Psoas muscle (tissue), 8 donors: ENCODE data around the gene CDC42EP2. TPM values are rescaled to one million over a fixed set of nuclear protein-coding genes. Genes with fewer than 3 reads are reported as not detected.
A peak's percentile ranks its signal among the peaks of the same experiment; 100 is the strongest.

Experiments used
- ATAC-seq, 4 donors: fragments of 200-7000 bp; cut with Tn5 transposase; one replicate each; pipeline ENCODE4 v1.9.1; 2020; ENCODE audit warnings: moderate library complexity in 3 of 4, mild to moderate bottlenecking in 2 of 4
- DNase-seq, 2 donors: peaks; one replicate each; pipeline ENCODE4 v3.0.0-alpha.2; 2020
- H3K27ac ChIP-seq: fragments of 200-600 bp; one replicate; pipeline ENCODE4 v1.8.0; 2022
- H3K27me3 ChIP-seq, 3 donors: fragments of 200-600 bp in 1 of 3; one replicate each; pipeline versions ENCODE4 v1.6.1 to v1.8.0; 2013 to 2022; ENCODE audit warnings: low read length in 2 of 3, mild to moderate bottlenecking in 2 of 3, moderate library complexity in 1 of 3; ENCODE audit not compliant: insufficient read depth in 3 of 3
- H3K36me3 ChIP-seq, 2 donors: fragments of 200-600 bp in 1 of 2; one replicate each; pipeline versions ENCODE4 v1.6.1 to v1.8.0; 2013 to 2022; ENCODE audit warnings: low read depth in 1 of 2, mild to moderate bottlenecking in 1 of 2, moderate library complexity in 1 of 2; ENCODE audit not compliant: insufficient read depth in 1 of 2
- H3K4me1 ChIP-seq: fragments of 200-600 bp; one replicate; pipeline ENCODE4 v1.8.0; 2022
- H3K4me3 ChIP-seq: fragments of 200-600 bp; one replicate; pipeline ENCODE4 v1.8.0; 2022; ENCODE audit warnings: mild to moderate bottlenecking
- H3K9me3 ChIP-seq: fragments of 200-600 bp; one replicate; pipeline ENCODE4 v1.8.0; 2022
- CTCF ChIP-seq: fragments of 200-600 bp; IDR thresholded peaks from one replicate; pipeline ENCODE4 v1.8.0; 2022; ENCODE audit warnings: antibody characterized with exemption
- WGBS, 3 donors: extraction: QIAGEN DNeasy Blood & Tissue Kit; methylation state at CpG; one replicate each; pipeline versions ENCODE4 v1.1.6 to v1.1.7; 2013; 5-methylcytosine and 5-hydroxymethylcytosine counted together
- intact Hi-C, 2 donors: fragments of 100-400 bp; cut with DNase I; formaldehyde crosslinking; loops; one replicate each; pipeline versions ENCODE4 v1.11.0 to v1.14.2; 2022
- polyA plus RNA-seq, 3 donors: library from polyadenylated mRNA; stranded (reverse); fragments of 200-250 nt; gene quantifications; one replicate each; pipeline ENCODE4 v1.2.3, GENCODE V29; 2013
- total RNA-seq, 4 donors: library from RNA; stranded (reverse); fragmentation: NEBNext Ultra II Directional in 2 of 4; extraction: Animal tissue kit (Norgen Biotek cat#: 25700) in 2 of 4; gene quantifications; one replicate each; pipeline versions ENCODE4 v1.2.1 to v1.2.4, GENCODE V29; 2021 to 2023
- donor health status: healthy with polysubstance abuse.
- donor health status: DM: no; HTN: no; CAD: no; lungs with moderate emphysema.
- donor health status: Bipolar disorder and iron deficiency.
- donor health status: healthy.
- donor health status: DM: yes; HTN: yes; CAD: no.
- donor health status: DM: no; HTN: no; CAD: no.
- donor health status: DM: no; HTN: no; CAD: no.
- donor health status: DM: yes; HTN: yes; CAD: no.

Gene CDC42EP2
- total and polyA plus RNA-seq, 7 donors = 2.7 to 7.3 (median 5.9) TPM

GRCh38 chr11:65304110-65304509 is 10.6 kb upstream of the CDC42EP2 start:
- intact Hi-C loops = no loop called here
- peaks cover 4% of the 10 kb centered on the region for H3K4me1 ChIP-seq
- TF ChIP-seq CTCF = no peak
- H3K27me3 ChIP-seq = no peaks in the 10 kb centered on the region
- DNase-seq (no peak), ATAC-seq (no peak)
- H3K36me3 ChIP-seq = no peaks in the 10 kb centered on the region
- H3K9me3 ChIP-seq = no peaks in the 10 kb centered on the region
- 96 to 98% (median 96%) methylated on average over 4 of the region's 4 CpGs for WGBS, 3 donors
- H3K4me3 ChIP-seq = no peak overlapping the region
- H3K27ac ChIP-seq = no peak overlapping the region

GRCh38 chr11:65304613-65305012 is 10.1 kb upstream of the CDC42EP2 start:
- TF ChIP-seq CTCF = no peak
- peaks cover 4% of the 10 kb centered on the region for H3K4me1 ChIP-seq
- no peak overlapping the region for H3K27ac ChIP-seq
- no peaks in the 10 kb centered on the region for H3K27me3 ChIP-seq
- no peaks in the 10 kb centered on the region for H3K9me3 ChIP-seq
- intact Hi-C loops = no loop called here
- 69 to 82% (median 71%) methylated on average over 7 of the region's 7 CpGs for WGBS, 3 donors
- H3K36me3 ChIP-seq = no peaks in the 10 kb centered on the region
- no peak overlapping the region for H3K4me3 ChIP-seq
- peak in 1 of 2 donors; percentile 19 for DNase-seq
- ATAC-seq = no peak

- TF ChIP-seq CTCF = no peak
- WGBS, 3 donors = 84 to 89% (median 86%) methylated on average over 17 of the region's 17 CpGs
- peaks cover 4% of the 10 kb centered on the region for H3K4me1 ChIP-seq
- H3K9me3 ChIP-seq = no peaks in the 10 kb centered on the region
- H3K36me3 ChIP-seq = no peaks in the 10 kb centered on the region
- DNase-seq (no peak), ATAC-seq (no peak)
- no peaks in the 10 kb centered on the region for H3K27me3 ChIP-seq
- intact Hi-C loops = no loop called here
- no peak overlapping the region for H3K27ac ChIP-seq
- no peak overlapping the region for H3K4me3 ChIP-seq
Measured at GRCh38 chr11:65305501-65306268, 9.0 kb upstream of the CDC42EP2 start.

GRCh38 chr11:65307298-65308229 is 7.1 kb upstream of the CDC42EP2 start:
- peak overlapping the region; percentile 21 for H3K27ac ChIP-seq
- intact Hi-C loops = no loop called here
- no peaks in the 10 kb centered on the region for H3K27me3 ChIP-seq
- H3K36me3 ChIP-seq = no peaks in the 10 kb centered on the region
- TF ChIP-seq CTCF = no peak
- ATAC-seq = no peak
- H3K9me3 ChIP-seq = no peaks in the 10 kb centered on the region
- DNase-seq = no peak
- H3K4me3 ChIP-seq = no peak overlapping the region
- 79 to 83% (median 79%) methylated on average over 6 of the region's 6 CpGs for WGBS, 3 donors
- H3K4me1 ChIP-seq = peaks cover 8% of the 10 kb centered on the region
